T-helper 1 cell (primary cell): ENCODE results near the gene PEX26.
"Not testable (repeated sequence)": the region's sequence is repeated elsewhere in the genome, so short reads cannot be mapped to it uniquely, and the experiment has no call there.

Experiments used
- DNase-seq, 5 donors: peaks; one replicate each; pipeline ENCODE4 v3.0.0-alpha.2; 2012 to 2020

The PEX26 gene

GRCh38 chr22:18121954-18122554, 44.3 kb downstream of the PEX26 start:
- no peak for DNase-seq

GRCh38 chr22:18123476-18124025, 45.8 kb downstream of the PEX26 start:
- not testable (repeated sequence) for DNase-seq

GRCh38 chr22:18126606-18127005, 48.8 kb downstream of the PEX26 start:
- DNase-seq, result no peak

GRCh38 chr22:18130018-18130417, 52.2 kb downstream of the PEX26 start:
- DNase-seq, result no peak

GRCh38 chr22:18130699-18131429, 53.1 kb downstream of the PEX26 start:
- no peak for DNase-seq

GRCh38 chr22:18133452-18133851, 55.7 kb downstream of the PEX26 start:
- DNase-seq, result no peak

GRCh38 chr22:18136563-18137320, 59.0 kb downstream of the PEX26 start:
- DNase-seq, result no peak

- DNase-seq, result not testable (repeated sequence)
These were observed 63.2 kb downstream of the PEX26 start for GRCh38 chr22:18141004-18141403.

GRCh38 chr22:18144105-18144504, 66.3 kb downstream of the PEX26 start:
- DNase-seq, result no peak

- no peak for DNase-seq
These were observed 68.0 kb downstream of the PEX26 start for GRCh38 chr22:18145676-18146388.

- no peak for DNase-seq
These were observed 68.6 kb downstream of the PEX26 start for GRCh38 chr22:18146389-18146753.

GRCh38 chr22:18147791-18148190, 70.0 kb downstream of the PEX26 start:
- DNase-seq, result no peak

- DNase-seq, result no peak
These were observed 70.6 kb downstream of the PEX26 start for GRCh38 chr22:18148293-18148965.

- peak in 1 of 5 donors; percentile 20 for DNase-seq
These were observed 74.7 kb downstream of the PEX26 start for GRCh38 chr22:18152519-18152918.

- DNase-seq, result no peak
These were observed 77.1 kb downstream of the PEX26 start for GRCh38 chr22:18154821-18155390.
